ENCODE measurements around the gene PITX3. TPM values are rescaled to one million over a fixed set of nuclear protein-coding genes. Genes with fewer than 3 reads are reported as not detected.
"Not testable (repeated sequence)": the region's sequence is repeated elsewhere in the genome, so short reads cannot be mapped to it uniquely, and the experiment has no call there.

The PITX3 gene
- total RNA-seq, 4 donors from 2014 or later, result 0.30 TPM; not detected in 3

- no peaks in the 10 kb centered on the region for H3K9me3 ChIP-seq
- H3K4me1 ChIP-seq, result peaks cover under 1 to 41% (median 4%) of the 10 kb centered on the region in 3 donors
- H3K27me3 ChIP-seq, result no peaks in the 10 kb centered on the region
- no peak overlapping the region for H3K4me3 ChIP-seq
- WGBS, 2 donors (ENCODE audit: low coverage in 1 of 2), result 61 to 82% methylated on average over 3 of the region's 4 CpGs
- peak; percentile 43 for ATAC-seq
- TF ChIP-seq EP300 (IDR thresholded peaks at IDR 0.05), result no peak
- TF ChIP-seq POLR2A (IDR thresholded peaks at IDR 0.05), result no peak
- no peak for TF ChIP-seq CTCF (IDR thresholded peaks at IDR 0.05)
- no peak overlapping the region for H3K27ac ChIP-seq
- H3K36me3 ChIP-seq, result peaks cover 0 to 45% of the 10 kb centered on the region in 2 donors
These were observed 21.5 kb upstream of the PITX3 start for GRCh38 chr10:102262744-102263370.

- no peak overlapping the region for H3K27ac ChIP-seq
- H3K36me3 ChIP-seq, result peaks cover 0 to 47% of the 10 kb centered on the region in 2 donors
- peaks cover 0 to 30% (median 0%) of the 10 kb centered on the region in 3 donors for H3K4me1 ChIP-seq
- H3K27me3 ChIP-seq, result no peaks in the 10 kb centered on the region
- TF ChIP-seq CTCF (IDR thresholded peaks at IDR 0.05), result no peak
- no peak for TF ChIP-seq POLR2A (IDR thresholded peaks at IDR 0.05)
- TF ChIP-seq EP300 (IDR thresholded peaks at IDR 0.05), result no peak
- TF ChIP-seq POLR2AphosphoS5 (IDR thresholded peaks at IDR 0.05), result no peak
- WGBS, 2 donors (ENCODE audit: low coverage in 1 of 2), result 63 to 69% methylated on average over 3 to 6 of the region's 6 CpGs
- H3K9me3 ChIP-seq, result no peaks in the 10 kb centered on the region
- H3K4me3 ChIP-seq, result no peak overlapping the region
- ATAC-seq, result no peak
These were observed 20.5 kb upstream of the PITX3 start for GRCh38 chr10:102261842-102262241.

- Histone ChIP-seq H3K27ac (no peak overlapping the region), H3K36me3 (peaks cover 0 to 51% of the 10 kb centered on the region in 2 donors), H3K4me3 (no peak overlapping the region), H3K4me1 (peaks cover 0 to 24% (median 0%) of the 10 kb centered on the region in 3 donors), H3K9me3 (no peaks in the 10 kb centered on the region), H3K27me3 (no peaks in the 10 kb centered on the region)
- ATAC-seq, result no peak
- TF ChIP-seq EP300 (IDR thresholded peaks at IDR 0.05), result no peak
- no peak for TF ChIP-seq POLR2A (IDR thresholded peaks at IDR 0.05)
- no peak for TF ChIP-seq CTCF (IDR thresholded peaks at IDR 0.05)
- no peak for TF ChIP-seq POLR2AphosphoS5 (IDR thresholded peaks at IDR 0.05)
These were observed 19.9 kb upstream of the PITX3 start for GRCh38 chr10:102261196-102261595.

- no peaks in the 10 kb centered on the region for H3K9me3 ChIP-seq
- WGBS, 2 donors (ENCODE audit: low coverage in 1 of 2), result 96 to 100% methylated on average over 2 of the region's 2 CpGs
- ATAC-seq, result no peak
- H3K27ac ChIP-seq, result no peak overlapping the region
- H3K4me1 ChIP-seq, result peaks cover 0 to 19% (median 0%) of the 10 kb centered on the region in 3 donors
- H3K36me3 ChIP-seq, result peaks cover 0 to 29% of the 10 kb centered on the region in 2 donors
- no peak overlapping the region for H3K4me3 ChIP-seq
- no peaks in the 10 kb centered on the region for H3K27me3 ChIP-seq
- TF ChIP-seq EP300 (IDR thresholded peaks at IDR 0.05), result no peak
- TF ChIP-seq POLR2A (IDR thresholded peaks at IDR 0.05), result no peak
- TF ChIP-seq CTCF (IDR thresholded peaks at IDR 0.05), result no peak
- no peak for TF ChIP-seq POLR2AphosphoS5 (IDR thresholded peaks at IDR 0.05)
These were observed 14.1 kb upstream of the PITX3 start for GRCh38 chr10:102255404-102255803.

- Histone ChIP-seq H3K9me3 (no peaks in the 10 kb centered on the region), H3K4me3 (no peak overlapping the region), H3K27ac (no peak overlapping the region), H3K4me1 (peaks cover 0 to 27% (median 0%) of the 10 kb centered on the region in 3 donors), H3K36me3 (peaks cover 0 to 20% of the 10 kb centered on the region in 2 donors), H3K27me3 (no peaks in the 10 kb centered on the region)
- TF ChIP-seq POLR2A (IDR thresholded peaks at IDR 0.05), result no peak
- no peak for TF ChIP-seq CTCF (IDR thresholded peaks at IDR 0.05)
- no peak for TF ChIP-seq EP300 (IDR thresholded peaks at IDR 0.05)
- no peak for TF ChIP-seq POLR2AphosphoS5 (IDR thresholded peaks at IDR 0.05)
- 63 to 75% methylated on average over 1 of the region's 1 CpG for WGBS, 2 donors (ENCODE audit: low coverage in 1 of 2)
- no peak for ATAC-seq
These were observed 13.1 kb upstream of the PITX3 start for GRCh38 chr10:102254426-102254825.

GRCh38 chr10:102252508-102252907, 11.2 kb upstream of the PITX3 start:
- not testable (repeated sequence) for H3K9me3 ChIP-seq, H3K27me3 ChIP-seq, H3K4me3 ChIP-seq, H3K27ac ChIP-seq, ATAC-seq
- H3K36me3 ChIP-seq, result peaks cover 0 to 13% of the 10 kb centered on the region in 2 donors
- WGBS, 2 donors (ENCODE audit: low coverage in 1 of 2), result 79 to 100% methylated on average over 2 to 3 of the region's 3 CpGs
- peaks cover 0 to 45% (median under 1%) of the 10 kb centered on the region in 3 donors for H3K4me1 ChIP-seq

All from gastroesophageal sphincter (tissue), 4 donors.